Measurements from ENCODE around the gene COG1. TPM values are rescaled to one million over a fixed set of nuclear protein-coding genes. Genes with fewer than 3 reads are reported as not detected.

The COG1 gene
- polyA plus RNA-seq, 3 donors, result 5.1 to 24.4 (median 8.0) TPM

DNA sequence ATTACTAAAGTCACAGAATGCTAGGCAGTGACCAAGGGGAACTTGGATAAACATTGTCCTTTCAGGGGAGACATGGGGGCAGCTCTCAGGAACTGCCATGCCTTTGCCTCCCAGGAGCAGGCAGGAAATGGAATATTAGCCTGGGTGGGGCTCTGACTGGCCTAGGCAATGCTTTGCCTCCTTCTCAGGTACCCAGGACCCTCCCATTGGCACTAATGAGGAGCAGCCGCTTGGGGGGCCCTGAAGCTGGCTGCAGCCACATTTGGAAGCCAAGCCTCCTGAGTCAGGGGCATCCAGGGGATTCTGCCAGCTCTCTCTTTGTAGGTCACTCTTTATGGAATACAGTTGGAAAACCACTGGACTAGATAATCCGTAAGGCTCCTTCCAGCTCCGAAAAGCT is 63.4 kb downstream of the COG1 start:
- H3K4me3 Mint-ChIP-seq, result no peak overlapping the region
- H3K9ac ChIP-seq (ENCODE audit: insufficient read depth, low read length, poor library complexity, severe bottlenecking), result no peak overlapping the region
- no peaks in the 10 kb centered on the region for H3K4me1 ChIP-seq (ENCODE audit: control insufficient read depth in 1 of 2, insufficient read depth in 2 of 2, low read length in 2 of 2)
- no peak overlapping the region for H3K27ac ChIP-seq (ENCODE audit: low read depth in 1 of 2, low read length in 2 of 2)
- intact Hi-C loops (cut with micrococcal nuclease), result loop anchor here in 1 of 2 donors (1.0 kb wide), 1 partner anchor 113 kb away; no protein-coding TSS in a partner anchor
- no peaks in the 10 kb centered on the region for H4K20me1 ChIP-seq (ENCODE audit: insufficient read depth, low read length)
- TF ChIP-seq, protein P1, sequence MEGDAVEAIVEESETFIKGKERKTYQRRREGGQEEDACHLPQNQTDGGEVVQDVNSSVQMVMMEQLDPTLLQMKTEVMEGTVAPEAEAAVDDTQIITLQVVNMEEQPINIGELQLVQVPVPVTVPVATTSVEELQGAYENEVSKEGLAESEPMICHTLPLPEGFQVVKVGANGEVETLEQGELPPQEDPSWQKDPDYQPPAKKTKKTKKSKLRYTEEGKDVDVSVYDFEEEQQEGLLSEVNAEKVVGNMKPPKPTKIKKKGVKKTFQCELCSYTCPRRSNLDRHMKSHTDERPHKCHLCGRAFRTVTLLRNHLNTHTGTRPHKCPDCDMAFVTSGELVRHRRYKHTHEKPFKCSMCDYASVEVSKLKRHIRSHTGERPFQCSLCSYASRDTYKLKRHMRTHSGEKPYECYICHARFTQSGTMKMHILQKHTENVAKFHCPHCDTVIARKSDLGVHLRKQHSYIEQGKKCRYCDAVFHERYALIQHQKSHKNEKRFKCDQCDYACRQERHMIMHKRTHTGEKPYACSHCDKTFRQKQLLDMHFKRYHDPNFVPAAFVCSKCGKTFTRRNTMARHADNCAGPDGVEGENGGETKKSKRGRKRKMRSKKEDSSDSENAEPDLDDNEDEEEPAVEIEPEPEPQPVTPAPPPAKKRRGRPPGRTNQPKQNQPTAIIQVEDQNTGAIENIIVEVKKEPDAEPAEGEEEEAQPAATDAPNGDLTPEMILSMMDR (IDR thresholded peaks at IDR 0.05), result no peak
- no peak overlapping the region for H3K4me2 ChIP-seq (replicated peaks; ENCODE audit: extremely low read depth, low read length, poor library complexity, severe bottlenecking)
- H3K9me3 Mint-ChIP-seq, result no peaks in the 10 kb centered on the region
- WGBS (ENCODE audit: insufficient coverage), result 100% methylated on average over 1 of the region's 3 CpGs
- H3K27me3 Mint-ChIP-seq (ENCODE audit: low read depth in 3 of 3), result peaks cover 1 to 10% (median 2%) of the 10 kb centered on the region in 3 donors
- no peak for DNase-seq
- no peaks in the 10 kb centered on the region for H3K9me3 ChIP-seq (replicated peaks in 1 of 2; ENCODE audit: control insufficient read depth in 1 of 2, insufficient read depth in 1 of 2, low read length in 2 of 2)
- H3K4me1 Mint-ChIP-seq, result peaks cover 3% of the 10 kb centered on the region
- H3K4me3 ChIP-seq (replicated peaks in 1 of 3; ENCODE audit: low read depth in 2 of 3, low read length in 3 of 3), result no peak overlapping the region
- H3K27me3 ChIP-seq (ENCODE audit: control insufficient read depth in 2 of 2, insufficient read depth in 2 of 2, low read length in 2 of 2), result no peaks in the 10 kb centered on the region
- H3K27ac Mint-ChIP-seq, result peak overlapping the region in 1 of 7 donors; percentile 63
- no peaks in the 10 kb centered on the region for H3K79me2 ChIP-seq (ENCODE audit: insufficient read depth, low read length)
- H2AFZ ChIP-seq (ENCODE audit: insufficient read depth, low read depth, low read length, poor library complexity, severe bottlenecking), result no peak overlapping the region
- H3K36me3 ChIP-seq (replicated peaks in 1 of 2; ENCODE audit: control insufficient read depth in 1 of 2, insufficient read depth in 2 of 2, low read length in 2 of 2), result no peaks in the 10 kb centered on the region
- no peaks in the 10 kb centered on the region for H3K36me3 Mint-ChIP-seq

DNA sequence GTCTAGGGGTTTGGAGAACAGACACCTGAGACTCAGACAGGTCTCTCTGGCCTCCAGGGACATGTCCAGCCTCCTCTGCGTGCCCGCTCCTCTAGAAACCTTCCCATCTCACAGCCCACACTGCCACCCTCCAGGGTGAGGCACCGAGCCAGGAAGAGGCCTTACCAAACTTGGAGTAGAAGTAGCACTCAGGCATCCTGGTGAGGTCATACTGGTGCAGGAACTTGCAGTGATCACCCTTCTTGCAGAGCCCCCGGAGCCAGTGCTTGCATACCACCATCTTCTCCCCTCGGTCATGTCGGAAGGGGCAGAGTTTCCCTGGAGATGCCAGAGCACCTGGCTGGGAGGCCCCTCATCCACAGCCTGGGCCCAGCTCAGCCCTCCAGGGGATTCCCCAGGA is 64.7 kb downstream of the COG1 start:
- intact Hi-C loops (cut with micrococcal nuclease), result no loop called here
- no peak overlapping the region for H3K9ac ChIP-seq (ENCODE audit: insufficient read depth, low read length, poor library complexity, severe bottlenecking)

More for the DNA sequence above, 64.7 kb downstream of the COG1 start:
- DNase-seq, result no peak
- TF ChIP-seq, protein P1 (IDR thresholded peaks at IDR 0.05), result no peak
- no peaks in the 10 kb centered on the region for H3K79me2 ChIP-seq (ENCODE audit: insufficient read depth, low read length)
- H3K4me3 ChIP-seq (replicated peaks in 1 of 3; ENCODE audit: low read depth in 2 of 3, low read length in 3 of 3), result no peak overlapping the region
- H3K36me3 ChIP-seq (replicated peaks in 1 of 2; ENCODE audit: control insufficient read depth in 1 of 2, insufficient read depth in 2 of 2, low read length in 2 of 2), result no peaks in the 10 kb centered on the region
- Mint-ChIP-seq H3K4me1 (peaks cover 3% of the 10 kb centered on the region), H3K36me3 (no peaks in the 10 kb centered on the region), H3K9me3 (peaks cover 0 to 3% (median 0%) of the 10 kb centered on the region in 7 donors), H3K27ac (peak overlapping the region in 1 of 7 donors; percentile 60), H3K27me3 (ENCODE audit: low read depth in 3 of 3) (peaks cover 2 to 6% (median 6%) of the 10 kb centered on the region in 3 donors), H3K4me3 (no peak overlapping the region)
- H3K27me3 ChIP-seq (ENCODE audit: control insufficient read depth in 2 of 2, insufficient read depth in 2 of 2, low read length in 2 of 2), result no peaks in the 10 kb centered on the region
- H2AFZ ChIP-seq (ENCODE audit: insufficient read depth, low read depth, low read length, poor library complexity, severe bottlenecking), result no peak overlapping the region
- no peaks in the 10 kb centered on the region for H3K9me3 ChIP-seq (replicated peaks in 1 of 2; ENCODE audit: control insufficient read depth in 1 of 2, insufficient read depth in 1 of 2, low read length in 2 of 2)
- no peaks in the 10 kb centered on the region for H3K4me1 ChIP-seq (ENCODE audit: control insufficient read depth in 1 of 2, insufficient read depth in 2 of 2, low read length in 2 of 2)
- H4K20me1 ChIP-seq (ENCODE audit: insufficient read depth, low read length), result no peaks in the 10 kb centered on the region
- 84% methylated on average over 6 of the region's 6 CpGs for WGBS (ENCODE audit: insufficient coverage)
- H3K4me2 ChIP-seq (replicated peaks; ENCODE audit: extremely low read depth, low read length, poor library complexity, severe bottlenecking), result no peak overlapping the region
- no peak overlapping the region for H3K27ac ChIP-seq (ENCODE audit: low read depth in 1 of 2, low read length in 2 of 2)

Other genes with a start within 250 kb of the COG1 start
- 10 to 100 TPM; 16.6 to 27.9 (median 26.6) TPM for gene SLC39A11, start 100.4 kb upstream of the COG1 start, polyA plus RNA-seq
- under 1 TPM in 1 of 3 donors, not detected in 2; 0.01 TPM for gene SSTR2, start 28.0 kb upstream of the COG1 start, polyA plus RNA-seq
- gene CPSF4L, start 68.8 kb downstream of the COG1 start, polyA plus RNA-seq, result not detected
- gene CDC42EP4, start 118.9 kb downstream of the COG1 start, polyA plus RNA-seq, result 10 to 100 TPM in 1 of 3 donors, 1 to 10 TPM in 2; 6.4 to 12.7 (median 6.6) TPM